SK-N-SH treated with all-trans-retinoic acid at 6 μM for 48 hours (cell line): ENCODE data around the gene IL36G.

Source experiments
- ATAC-seq: fragments of 200-7000 bp; cut with Tn5 transposase; 3 replicates; pipeline ENCODE4 v1.9.1; 2020; ENCODE audit warnings: mild to moderate bottlenecking, moderate library complexity
- ARNTL ChIP-seq: fragments of 450-650 bp; formaldehyde crosslinking; IDR thresholded peaks from 2 replicates; pipeline ENCODE4 v1.5.0; 2020; ENCODE audit warnings: low read depth, mild to moderate bottlenecking, moderate library complexity, borderline replicate concordance
- BACH2 ChIP-seq: fragments of 250-450 bp; sonication (Bioruptor Pico); IDR thresholded peaks from 2 replicates; pipeline ENCODE4 v1.9.0; 2021; ENCODE audit warnings: mild to moderate bottlenecking, borderline replicate concordance
- CREB5 ChIP-seq: fragments of 250-450 bp; sonication (Bioruptor Pico); IDR thresholded peaks from 2 replicates; pipeline ENCODE4 v1.5.1; 2020; ENCODE audit warnings: low read depth, mild to moderate bottlenecking, moderate library complexity
- CSDC2 ChIP-seq: fragments of 250-450 bp; sonication (Bioruptor Pico); IDR thresholded peaks from 2 replicates; pipeline ENCODE4 v1.5.0; 2020; ENCODE audit warnings: mild to moderate bottlenecking, moderate library complexity
- CSRNP3 ChIP-seq: fragments of 250-450 bp; sonication (Bioruptor Pico); IDR thresholded peaks from 2 replicates; pipeline ENCODE4 v1.5.1; 2021; ENCODE audit warnings: mild to moderate bottlenecking, moderate library complexity
- ESRRG ChIP-seq: fragments of 250-450 bp; sonication (Bioruptor Pico); IDR thresholded peaks from 2 replicates; pipeline ENCODE4 v1.6.1; 2021; ENCODE audit warnings: mild to moderate bottlenecking
- GLIS3 ChIP-seq: fragments of 250-450 bp; sonication (Bioruptor Pico); IDR thresholded peaks from 2 replicates; pipeline ENCODE4 v1.5.0; 2020; ENCODE audit warnings: mild to moderate bottlenecking, moderate library complexity
- OSR1 ChIP-seq: fragments of 250-450 bp; sonication (Bioruptor Pico); IDR thresholded peaks from 2 replicates; pipeline ENCODE4 v1.8.0; 2022; ENCODE audit warnings: moderate library complexity, mild to moderate bottlenecking, inconsistent platforms
- PATZ1 ChIP-seq: fragments of 250-450 bp; sonication (Bioruptor Pico); IDR thresholded peaks from 2 replicates; pipeline ENCODE4 v1.8.0; 2020; ENCODE audit warnings: mild to moderate bottlenecking, moderate library complexity, borderline replicate concordance
- POU6F1 ChIP-seq: fragments of 250-450 bp; sonication (Bioruptor Pico); IDR thresholded peaks from 2 replicates; pipeline ENCODE4 v1.8.0; 2021; ENCODE audit warnings: low read depth, mild to moderate bottlenecking, moderate library complexity, borderline replicate concordance
- PPARA ChIP-seq: fragments of 250-450 bp; sonication (Bioruptor Pico); IDR thresholded peaks from 2 replicates; pipeline ENCODE4 v1.5.0; 2020; ENCODE audit warnings: mild to moderate bottlenecking, borderline replicate concordance
- RARB ChIP-seq: fragments of 250-450 bp; sonication (Bioruptor Pico); IDR thresholded peaks from 2 replicates; pipeline ENCODE4 v1.8.0; 2021; ENCODE audit warnings: mild to moderate bottlenecking, moderate library complexity
- SNAI2 ChIP-seq: fragments of 250-450 bp; sonication (Bioruptor Pico); IDR thresholded peaks from 2 replicates; pipeline ENCODE4 v1.5.0; 2020; ENCODE audit warnings: mild to moderate bottlenecking, moderate library complexity
- TCF4 ChIP-seq: fragments of 250-450 bp; sonication (Bioruptor Pico); IDR thresholded peaks from 2 replicates; pipeline ENCODE4 v1.8.0; 2021; ENCODE audit warnings: mild to moderate bottlenecking, moderate library complexity, borderline replicate concordance
- TOX ChIP-seq: fragments of 250-450 bp; sonication (Bioruptor Pico); IDR thresholded peaks from 2 replicates; pipeline ENCODE4 v1.8.0; 2021; ENCODE audit warnings: mild to moderate bottlenecking, moderate library complexity, borderline replicate concordance
- ZC3H10 ChIP-seq: fragments of 250-450 bp; sonication (Bioruptor Pico); IDR thresholded peaks from 2 replicates; pipeline ENCODE4 v1.5.1; 2021; ENCODE audit warnings: mild to moderate bottlenecking, moderate library complexity
- ZFP3 ChIP-seq: fragments of 250-450 bp; sonication (Bioruptor Pico); IDR thresholded peaks from 2 replicates; pipeline ENCODE4 v1.5.0; 2020; ENCODE audit warnings: mild to moderate bottlenecking, moderate library complexity
- ZFP30 ChIP-seq: fragments of 450-650 bp; formaldehyde crosslinking; IDR thresholded peaks from 2 replicates; pipeline ENCODE4 v1.5.0; 2022; ENCODE audit warnings: mild to moderate bottlenecking, moderate library complexity
- ZNF565 ChIP-seq: fragments of 450-650 bp; formaldehyde crosslinking; conservative IDR thresholded peaks from 2 replicates; pipeline ENCODE4 v1.5.0; 2020; ENCODE audit warnings: low read depth, mild to moderate bottlenecking, moderate library complexity
- ZNF8 ChIP-seq: fragments of 450-650 bp; formaldehyde crosslinking; IDR thresholded peaks from 2 replicates; pipeline ENCODE4 v1.5.0; 2020; ENCODE audit warnings: mild to moderate bottlenecking, moderate library complexity

The IL36G gene

GRCh38 chr2:113021312-113021711, 43.5 kb downstream of the IL36G start:
- ATAC-seq: no peak
- TF ChIP-seq CSDC2 (CRISPR knock-in tag) (no peak), ZC3H10 (CRISPR knock-in tag) (no peak), CREB5 (CRISPR knock-in tag) (no peak), BACH2 (CRISPR knock-in tag) (no peak), TOX (CRISPR knock-in tag) (no peak), ZNF565 (no peak), POU6F1 (CRISPR knock-in tag) (no peak), ESRRG (no peak), OSR1 (CRISPR knock-in tag) (no peak), PPARA (no peak), PATZ1 (CRISPR knock-in tag) (no peak), TCF4 (CRISPR knock-in tag) (no peak), ZNF8 (CRISPR knock-in tag) (no peak), GLIS3 (CRISPR knock-in tag) (no peak), CSRNP3 (CRISPR knock-in tag) (no peak), ARNTL (CRISPR knock-in tag) (no peak), SNAI2 (CRISPR knock-in tag) (no peak)
- TF ChIP-seq, all 23 proteins: peak for 0

- no peak for ATAC-seq
- TF ChIP-seq ZNF8 (CRISPR knock-in tag) (no peak), TCF4 (CRISPR knock-in tag) (no peak), POU6F1 (CRISPR knock-in tag) (no peak), ARNTL (CRISPR knock-in tag) (no peak)
Measured at GRCh38 chr2:113024764-113025163, 47.0 kb downstream of the IL36G start.

- ATAC-seq: no peak
- TF ChIP-seq BACH2 (CRISPR knock-in tag) (no peak), ZNF8 (CRISPR knock-in tag) (no peak), CSDC2 (CRISPR knock-in tag) (no peak), ZNF565 (no peak), POU6F1 (CRISPR knock-in tag) (no peak)
- TF ChIP-seq, all 23 proteins: peak for 0
Measured at GRCh38 chr2:113025737-113026136, 47.9 kb downstream of the IL36G start.

GRCh38 chr2:113027691-113028090, 49.9 kb downstream of the IL36G start:
- TF ChIP-seq ZFP3 (CRISPR knock-in tag) (no peak), ZC3H10 (CRISPR knock-in tag) (no peak), TOX (CRISPR knock-in tag) (no peak), ZFP30 (no peak), OSR1 (CRISPR knock-in tag) (no peak), RARB (CRISPR knock-in tag) (no peak), SNAI2 (CRISPR knock-in tag) (no peak)
- ATAC-seq: no peak
